ENCODE data around the gene RNF19B.

DNA sequence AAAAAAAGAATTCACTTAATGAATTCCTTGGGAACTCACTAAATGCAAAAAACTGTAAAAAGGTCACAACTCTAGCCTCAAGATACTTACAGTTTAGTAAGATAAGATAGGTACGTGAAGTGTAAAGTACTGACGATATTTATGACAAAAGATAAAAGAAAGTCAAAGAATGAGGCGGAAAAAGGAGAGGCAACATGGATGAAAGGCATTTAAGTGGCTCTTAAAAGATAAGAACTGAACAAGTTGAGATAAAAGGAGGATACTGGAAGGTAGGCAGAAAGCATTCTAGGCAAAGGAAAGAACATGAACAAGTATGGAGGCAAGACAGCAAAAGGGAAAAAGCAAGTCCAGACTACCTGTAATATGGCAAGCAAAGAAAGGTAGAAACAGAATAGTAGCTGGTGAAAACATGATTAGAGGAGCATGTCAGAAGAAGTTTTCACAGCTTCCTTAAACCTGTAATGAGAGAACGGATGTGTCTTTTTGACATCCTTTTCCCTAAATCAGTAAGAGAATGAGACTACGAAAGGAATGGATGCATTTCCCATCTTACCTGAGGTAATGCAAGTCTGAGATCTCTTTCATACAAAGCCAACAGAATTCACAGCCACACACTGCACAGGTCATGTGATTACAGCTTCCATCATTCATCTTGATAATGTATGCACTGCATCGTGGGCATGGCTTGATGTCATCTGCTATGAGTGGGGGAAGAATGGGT lies 16.8 kb downstream of the RNF19B start:
- no peak for TF ChIP-seq POLR2AphosphoS5 (IDR thresholded peaks at IDR 0.05; ENCODE audit: borderline replicate concordance, low read depth, low read length)
- no peak for TF ChIP-seq EZH2 (IDR thresholded peaks at IDR 0.05)
- TF ChIP-seq FOXP2 (optimal IDR thresholded peaks at IDR 0.05; ENCODE audit: control extremely low read depth, extremely low read length, insufficient read depth): no peak

Data from SK-N-MC (cell line).